MCF 10A (cell line): ENCODE measurements around the gene LDLRAD4. TPM values are rescaled to one million over a fixed set of nuclear protein-coding genes. Genes with fewer than 3 reads are reported as not detected.

Source experiments
- BruUV-seq: library from RNA; stranded (reverse); fragments of 400-500 nt; replicated peaks from 2 replicates; lab custom pipeline; 2021; lab: Mats Ljungman, UMichigan
- CTCF ChIA-PET: fragments of 300-600 bp; sonication (Branson Sonifier 250); formaldehyde crosslinking; extraction: SDS; loops from one replicate; lab custom pipeline; 2021; ENCODE audit warnings: antibody characterized with exemption, inconsistent platforms; lab: Yijun Ruan, JAX
- POLR2A ChIA-PET: fragments of 300-600, 350-650 bp; sonication (Branson Sonifier 250); formaldehyde crosslinking; extraction: SDS; loops from one replicate; lab custom pipeline; 2020; ENCODE audit warnings: antibody characterized with exemption, inconsistent platforms; lab: Yijun Ruan, JAX
- DNase-seq: peaks from one replicate; pipeline ENCODE4 v3.0.0-alpha.2; 2018; ENCODE audit not compliant: unreplicated experiment
- H3K27ac Mint-ChIP-seq: one replicate; pipeline ENCODE4 v1.8.0; 2022; ENCODE audit warnings: mild to moderate bottlenecking, low read depth, mixed read lengths; ENCODE audit not compliant: unreplicated experiment
- H3K27me3 Mint-ChIP-seq: one replicate; pipeline ENCODE4 v1.8.0; 2022; ENCODE audit warnings: mixed read lengths; ENCODE audit not compliant: insufficient read depth, unreplicated experiment
- H3K36me3 Mint-ChIP-seq: one replicate; pipeline ENCODE4 v1.8.0; 2022; ENCODE audit warnings: mild to moderate bottlenecking, moderate library complexity, mixed read lengths; ENCODE audit not compliant: insufficient read depth, unreplicated experiment
- H3K4me1 Mint-ChIP-seq: one replicate; pipeline ENCODE4 v1.8.0; 2022; ENCODE audit warnings: mixed read lengths; ENCODE audit not compliant: insufficient read depth, unreplicated experiment
- H3K4me3 Mint-ChIP-seq: one replicate; pipeline ENCODE4 v1.8.0; 2022; ENCODE audit warnings: mild to moderate bottlenecking, moderate library complexity, mixed read lengths; ENCODE audit not compliant: unreplicated experiment
- H3K9me3 Mint-ChIP-seq: one replicate; pipeline ENCODE4 v1.8.0; 2022; ENCODE audit warnings: mixed read lengths; ENCODE audit not compliant: unreplicated experiment
- intact Hi-C: fragments of 100-400 bp; cut with micrococcal nuclease; formaldehyde crosslinking; loops from 2 replicates; pipeline ENCODE4 v1.14.1; 2022
- total RNA-seq: library from RNA; stranded (reverse); gene quantifications from 2 replicates; pipeline ENCODE4 v1.2.3, GENCODE V29; 2022
- TF ChIP-seq, protein P1 (sequence below): fragments of 200-600 bp; IDR thresholded peaks from one replicate; pipeline ENCODE4 v1.8.0; 2022; ENCODE audit warnings: antibody characterized with exemption, mild to moderate bottlenecking; ENCODE audit not compliant: unreplicated experiment

Gene LDLRAD4
- total RNA-seq, 1 experiment from 2014 or later: not detected

GRCh38 chr18:13386891-13387801 lies 168.6 kb downstream of the LDLRAD4 start:
- DNase-seq: no peak
- no peaks in the 10 kb centered on the region for H3K4me1 Mint-ChIP-seq
- POLR2A ChIA-PET: no interaction called here
- H3K36me3 Mint-ChIP-seq: no peaks in the 10 kb centered on the region
- no peaks in the 10 kb centered on the region for H3K27me3 Mint-ChIP-seq
- intact Hi-C loops: no loop called here
- BruUV-seq: no TSS peak
- TF ChIP-seq, protein P1, sequence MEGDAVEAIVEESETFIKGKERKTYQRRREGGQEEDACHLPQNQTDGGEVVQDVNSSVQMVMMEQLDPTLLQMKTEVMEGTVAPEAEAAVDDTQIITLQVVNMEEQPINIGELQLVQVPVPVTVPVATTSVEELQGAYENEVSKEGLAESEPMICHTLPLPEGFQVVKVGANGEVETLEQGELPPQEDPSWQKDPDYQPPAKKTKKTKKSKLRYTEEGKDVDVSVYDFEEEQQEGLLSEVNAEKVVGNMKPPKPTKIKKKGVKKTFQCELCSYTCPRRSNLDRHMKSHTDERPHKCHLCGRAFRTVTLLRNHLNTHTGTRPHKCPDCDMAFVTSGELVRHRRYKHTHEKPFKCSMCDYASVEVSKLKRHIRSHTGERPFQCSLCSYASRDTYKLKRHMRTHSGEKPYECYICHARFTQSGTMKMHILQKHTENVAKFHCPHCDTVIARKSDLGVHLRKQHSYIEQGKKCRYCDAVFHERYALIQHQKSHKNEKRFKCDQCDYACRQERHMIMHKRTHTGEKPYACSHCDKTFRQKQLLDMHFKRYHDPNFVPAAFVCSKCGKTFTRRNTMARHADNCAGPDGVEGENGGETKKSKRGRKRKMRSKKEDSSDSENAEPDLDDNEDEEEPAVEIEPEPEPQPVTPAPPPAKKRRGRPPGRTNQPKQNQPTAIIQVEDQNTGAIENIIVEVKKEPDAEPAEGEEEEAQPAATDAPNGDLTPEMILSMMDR: no peak
- CTCF ChIA-PET: interaction anchor here (1.5 kb wide), 1 partner anchor 15 kb away, joined by 3 read pairs; no protein-coding TSS in a partner anchor
- no peak overlapping the region for H3K4me3 Mint-ChIP-seq
- H3K9me3 Mint-ChIP-seq: peaks cover 17% of the 10 kb centered on the region
- H3K27ac Mint-ChIP-seq: no peak overlapping the region

- Mint-ChIP-seq H3K27me3 (no peaks in the 10 kb centered on the region), H3K27ac (no peak overlapping the region), H3K36me3 (no peaks in the 10 kb centered on the region), H3K9me3 (peaks cover 17% of the 10 kb centered on the region), H3K4me1 (no peaks in the 10 kb centered on the region), H3K4me3 (no peak overlapping the region)
- intact Hi-C loops: no loop called here
- no peak for DNase-seq
- ChIA-PET POLR2A (no interaction called here), CTCF (interaction anchor here (1.5 kb wide), 1 partner anchor 14 kb away, joined by 3 read pairs; no protein-coding TSS in a partner anchor)
- BruUV-seq: no TSS peak
- TF ChIP-seq, protein P1: no peak
Observed at GRCh38 chr18:13387855-13388548, 169.4 kb downstream of the LDLRAD4 start.

- CTCF ChIA-PET: no interaction called here
- intact Hi-C loops: no loop called here
- DNase-seq: no peak
- H3K27ac Mint-ChIP-seq: no peak overlapping the region
- POLR2A ChIA-PET: no interaction called here
- no TSS peak for BruUV-seq
- H3K9me3 Mint-ChIP-seq: peaks cover 17% of the 10 kb centered on the region
- TF ChIP-seq, protein P1: no peak
- H3K4me1 Mint-ChIP-seq: no peaks in the 10 kb centered on the region
- H3K4me3 Mint-ChIP-seq: no peak overlapping the region
- no peaks in the 10 kb centered on the region for H3K27me3 Mint-ChIP-seq
- no peaks in the 10 kb centered on the region for H3K36me3 Mint-ChIP-seq
Observed at GRCh38 chr18:13388586-13389490, 170.3 kb downstream of the LDLRAD4 start.
